ENCODE data around the gene ITGB5.
"Not testable (repeated sequence)": the region's sequence is repeated elsewhere in the genome, so short reads cannot be mapped to it uniquely, and the experiment has no call there.

ITGB5 gene

DNA sequence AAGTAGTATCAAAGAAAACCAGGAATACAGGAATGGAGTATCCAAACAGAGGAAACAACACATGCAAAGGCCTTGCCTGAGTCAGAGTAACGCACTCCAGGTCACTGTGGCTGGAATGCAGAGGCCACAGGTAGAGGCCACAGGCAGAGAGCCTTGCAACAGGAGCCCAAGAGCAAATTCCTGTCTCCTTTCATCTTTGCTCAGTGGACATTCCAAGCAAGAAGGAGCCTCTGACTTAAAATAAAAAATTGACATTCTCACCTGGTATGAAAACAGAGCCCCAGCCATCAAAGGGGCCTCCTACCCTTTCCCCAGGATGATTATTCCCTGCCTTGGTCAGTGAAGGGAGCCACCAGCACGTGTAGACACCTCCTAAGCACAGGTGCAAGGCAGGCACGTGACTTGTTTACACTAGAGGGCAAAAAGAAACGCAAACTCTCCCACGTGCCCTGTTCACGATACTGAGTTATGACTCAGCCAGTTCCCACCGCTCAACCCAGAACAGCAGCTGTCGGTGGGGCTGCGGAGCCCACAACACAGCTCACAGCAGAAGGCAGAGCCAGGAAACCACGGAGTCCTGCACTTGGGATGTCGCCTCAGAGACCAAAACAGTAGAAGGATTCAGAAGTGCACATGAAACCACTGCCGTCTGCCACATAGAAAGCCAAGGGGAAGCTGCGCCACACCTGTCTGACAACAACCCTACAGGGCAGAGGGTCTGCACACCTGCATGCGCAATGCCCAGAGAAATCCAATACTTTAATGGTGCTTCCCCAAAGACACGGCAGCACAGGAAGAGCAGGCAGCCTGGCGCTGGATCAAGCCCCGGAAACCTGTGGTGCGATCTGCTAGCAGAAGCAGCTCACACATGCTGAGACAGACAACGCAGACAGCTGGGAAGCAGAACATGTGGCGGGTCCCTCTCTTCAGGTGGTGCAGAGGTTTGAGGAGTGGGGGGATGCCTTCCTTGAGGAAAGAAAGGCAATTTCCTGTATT is 52.1 kb downstream of the ITGB5 start:
- FAIRE-seq = no peak

DNA sequence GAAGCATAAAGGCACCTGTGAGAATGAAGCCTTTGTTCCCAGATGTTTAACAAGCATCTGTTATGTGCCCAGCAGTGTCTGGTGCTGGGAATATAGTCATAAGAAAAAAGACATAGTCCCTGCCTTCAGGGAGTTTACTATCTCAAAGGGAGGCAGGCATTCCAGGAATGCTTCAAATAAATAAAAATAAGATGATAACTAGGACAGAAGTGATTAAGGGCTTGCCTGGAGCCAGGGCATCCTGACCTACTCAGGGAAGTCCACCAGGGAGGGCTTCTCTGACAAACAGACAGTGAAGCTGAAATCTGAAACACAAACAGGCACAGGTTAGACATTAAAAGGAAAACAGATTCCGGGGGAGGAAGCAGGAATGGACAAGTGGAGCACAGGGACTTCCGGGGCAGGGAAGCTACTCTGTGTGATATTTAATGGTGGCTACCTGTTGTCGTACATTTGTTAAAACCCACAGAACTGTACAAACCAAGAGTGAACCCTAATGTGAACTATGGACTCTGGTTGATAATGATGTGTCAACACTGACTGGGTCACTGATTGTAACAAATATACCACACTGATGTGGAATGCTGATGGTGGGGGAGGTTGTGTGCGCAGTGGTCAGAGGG is 53.3 kb downstream of the ITGB5 start:
- no peak for FAIRE-seq

DNA sequence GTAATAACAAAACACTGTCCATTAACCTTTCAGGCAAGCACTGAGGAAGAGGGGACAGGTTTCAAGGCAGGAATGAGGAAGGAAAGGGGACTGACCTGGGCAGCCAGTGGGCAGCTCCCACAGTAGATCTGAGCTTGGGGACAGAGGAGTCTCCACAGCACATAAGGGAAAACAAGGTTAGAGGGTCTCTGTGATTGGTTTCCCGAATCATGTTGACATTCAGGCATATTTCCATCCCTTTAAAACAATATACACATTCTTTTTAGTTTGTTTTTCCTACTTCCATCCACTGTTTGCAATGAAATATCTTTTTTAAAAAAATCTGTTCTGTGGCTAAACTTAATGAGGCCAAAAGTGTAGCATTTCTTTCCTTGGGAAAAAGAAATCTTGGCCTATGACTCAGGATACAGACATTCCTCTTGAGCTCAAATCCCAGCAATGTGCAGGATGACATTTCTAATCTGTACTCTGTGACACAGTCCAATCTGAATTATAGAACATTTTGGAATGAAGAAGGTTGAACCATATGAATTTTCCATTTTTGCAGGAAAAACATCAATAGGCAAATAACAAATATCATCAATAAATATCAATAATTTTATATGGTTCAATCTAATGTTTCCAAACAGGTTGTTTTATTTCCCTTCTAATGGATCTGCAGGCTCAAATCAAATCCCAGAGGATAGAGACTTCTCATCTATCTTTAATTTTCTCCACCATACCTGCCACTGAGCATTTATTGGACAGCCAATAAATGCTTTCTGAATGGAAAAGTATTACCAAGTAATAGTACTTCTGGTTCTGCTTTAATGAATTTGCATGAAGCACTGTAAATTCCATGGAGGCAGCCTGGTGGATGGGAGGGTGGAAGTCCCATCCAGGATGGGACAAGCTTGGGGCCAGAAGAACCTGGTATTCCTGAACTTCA is 54.1 kb downstream of the ITGB5 start:
- FAIRE-seq = no peak

DNA sequence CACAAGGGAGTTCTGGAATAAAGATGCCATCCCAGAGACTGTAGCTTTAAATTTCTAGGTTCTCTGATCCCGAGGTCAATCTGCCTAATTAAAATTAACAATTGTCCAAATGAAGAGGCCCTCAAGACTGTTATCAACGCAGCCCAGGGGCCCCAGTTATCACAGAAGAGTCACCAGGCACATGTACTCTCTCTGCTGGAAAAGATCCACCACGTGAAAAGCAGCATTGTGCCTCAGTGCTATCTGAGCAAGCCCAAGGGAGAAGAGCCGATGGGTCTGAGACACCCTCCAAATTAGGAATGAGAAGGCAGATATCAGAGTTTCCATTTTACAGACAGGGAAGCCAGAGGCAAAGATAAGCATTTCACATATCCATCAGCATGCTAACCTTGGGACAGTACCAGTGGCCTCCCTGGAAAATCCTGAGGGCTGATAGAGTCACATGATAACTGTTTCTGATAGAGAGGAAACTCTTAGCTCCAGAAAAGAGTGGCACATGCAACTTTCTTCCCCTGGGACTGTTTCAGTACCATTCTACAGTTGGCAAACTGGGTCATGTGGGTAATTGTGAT is 55.5 kb downstream of the ITGB5 start:
- no peak for FAIRE-seq

DNA sequence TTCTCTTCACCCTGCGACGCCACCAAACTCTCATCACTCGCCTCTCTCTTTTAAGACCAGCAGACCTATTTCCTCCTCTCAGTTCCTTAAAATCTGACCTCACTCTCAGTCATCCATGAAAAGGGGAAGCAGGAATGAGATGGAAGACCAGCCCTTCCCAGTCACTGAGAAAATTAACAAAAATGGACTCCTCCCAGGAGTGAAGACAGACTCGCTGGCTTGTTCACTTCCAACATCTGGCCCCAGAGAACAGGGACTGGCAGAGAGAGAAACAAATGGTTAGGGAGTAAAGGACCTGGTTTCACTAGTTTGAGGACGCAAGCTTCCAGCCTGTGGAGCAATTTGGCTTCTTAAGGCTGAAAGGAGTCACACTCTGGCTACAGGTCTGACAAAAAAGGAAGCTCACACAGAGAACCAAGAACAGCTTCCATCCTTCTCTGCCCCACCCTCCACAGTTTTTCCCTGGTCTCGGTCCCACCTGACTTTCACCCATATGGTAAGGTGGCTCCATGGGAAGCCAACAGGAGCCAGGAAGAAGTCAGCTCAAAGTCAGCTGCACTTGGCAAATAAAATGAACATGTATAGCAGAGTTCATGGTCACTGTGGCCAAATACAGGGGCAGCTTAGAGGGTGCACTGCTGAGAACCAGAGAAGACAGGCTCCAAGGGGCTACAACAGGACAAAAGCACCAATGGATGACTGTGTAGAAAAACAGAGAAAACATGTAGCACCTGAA is 57.2 kb downstream of the ITGB5 start:
- no peak for FAIRE-seq

DNA sequence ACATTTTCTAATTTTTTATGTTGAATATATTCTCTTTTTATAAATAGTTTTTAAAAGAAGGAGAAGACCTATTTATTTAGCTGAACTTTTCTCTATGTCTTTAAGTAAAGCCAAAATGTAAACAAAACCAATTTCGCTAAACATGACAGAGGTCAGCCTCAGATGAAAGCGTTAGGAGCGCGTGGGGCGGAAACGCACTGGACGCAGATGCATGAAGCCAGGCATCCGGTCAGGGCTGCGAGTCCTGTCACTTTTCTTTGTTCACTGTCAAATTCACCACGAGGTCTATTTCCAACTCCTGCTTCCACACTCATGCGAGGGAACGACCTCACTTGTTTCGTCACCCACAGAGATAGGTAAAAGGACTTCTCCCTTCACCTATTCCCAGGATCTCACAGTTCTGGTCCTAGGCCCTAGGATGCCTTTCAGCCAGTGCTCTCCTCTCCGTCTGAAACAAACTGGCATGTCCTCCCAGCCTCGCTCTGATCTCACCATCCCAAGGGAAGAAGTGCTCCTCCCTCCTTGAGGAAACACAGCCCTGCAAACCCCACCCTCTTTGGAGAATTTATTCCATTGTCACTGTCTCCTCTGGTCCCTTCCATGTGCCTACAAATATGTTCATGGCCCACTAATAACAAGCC is 57.9 kb downstream of the ITGB5 start:
- FAIRE-seq = no peak

DNA sequence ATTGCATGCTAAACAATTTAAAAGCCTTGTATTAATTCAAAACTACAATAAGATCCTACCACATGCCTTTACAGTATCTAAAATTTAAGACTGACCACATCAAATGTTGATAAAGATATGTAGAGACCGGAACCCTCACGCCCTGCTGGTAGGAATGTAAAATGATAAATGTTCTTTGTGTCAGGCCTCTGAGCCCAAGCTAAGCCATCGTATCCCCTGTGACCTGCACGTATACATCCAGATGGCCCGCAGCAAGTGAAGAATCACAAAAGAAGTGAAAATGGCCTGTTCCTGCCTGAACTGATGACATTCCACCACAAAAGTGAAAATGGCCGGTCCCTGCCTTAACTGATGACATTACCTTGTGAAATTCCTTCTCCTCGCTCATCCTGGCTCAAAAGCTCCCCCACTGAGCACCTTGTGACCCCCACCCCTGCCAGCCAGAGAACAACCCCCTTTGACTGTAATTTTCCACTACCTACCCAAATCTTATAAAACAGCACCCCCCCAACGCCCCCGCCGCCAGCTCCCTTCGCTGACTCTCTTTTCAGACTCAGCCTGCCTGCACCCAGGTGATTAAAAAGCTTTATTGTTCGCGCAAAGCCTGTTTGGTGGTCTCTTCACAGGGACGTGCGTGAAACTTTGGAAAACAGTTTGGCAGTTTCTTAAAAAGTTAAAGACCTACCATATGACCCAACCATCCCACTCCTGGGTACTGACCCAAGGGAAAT is 59.5 kb downstream of the ITGB5 start:
- FAIRE-seq = not testable (repeated sequence)

DNA sequence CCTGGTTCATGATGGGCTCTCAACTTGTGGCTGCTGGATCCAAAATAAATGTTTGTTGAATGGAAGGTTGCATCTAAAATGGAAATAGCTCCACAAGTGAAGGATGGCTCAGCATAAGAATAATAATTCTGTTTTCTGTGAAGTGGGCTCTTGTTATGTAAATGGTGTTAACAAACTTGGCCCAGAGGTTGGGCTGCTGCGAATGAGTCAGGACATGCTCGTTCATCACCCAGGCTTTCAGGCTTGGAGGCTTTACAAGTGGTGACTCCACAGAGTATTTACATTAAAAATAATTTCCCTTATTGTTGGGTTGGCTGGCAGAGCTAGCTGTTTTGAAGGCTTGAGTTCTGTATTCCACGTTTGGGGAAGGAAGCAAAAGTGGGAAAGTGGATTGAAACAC is 60.5 kb downstream of the ITGB5 start:
- FAIRE-seq = no peak

DNA sequence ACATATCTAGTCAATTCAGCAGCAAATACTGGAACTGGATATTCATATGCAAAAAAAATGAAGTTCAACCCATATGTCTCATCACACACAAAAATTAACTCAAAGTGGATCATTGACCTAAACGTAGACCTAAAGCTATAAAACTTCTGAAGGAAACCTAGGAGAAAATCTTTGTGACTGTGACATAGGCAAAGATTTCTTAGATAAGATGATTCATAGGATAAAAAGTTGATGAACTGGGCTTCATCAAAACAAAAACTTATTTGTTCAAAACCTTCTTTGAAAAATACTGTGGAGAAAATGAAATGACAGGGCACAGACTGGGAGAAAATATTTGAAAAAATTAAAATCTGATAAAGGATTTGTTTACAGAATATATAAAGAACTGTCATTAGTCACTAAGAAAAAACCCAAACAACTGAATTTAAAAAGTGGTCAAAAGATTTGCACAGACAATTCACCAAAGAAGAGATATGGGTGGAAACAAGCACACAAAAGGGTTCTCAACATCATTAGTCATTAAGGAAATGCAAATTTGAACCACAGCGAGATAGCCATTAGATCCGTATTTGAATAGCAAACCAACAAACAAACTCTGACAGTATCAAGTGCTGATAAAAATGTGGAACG is 62.8 kb downstream of the ITGB5 start:
- FAIRE-seq = no peak

DNA sequence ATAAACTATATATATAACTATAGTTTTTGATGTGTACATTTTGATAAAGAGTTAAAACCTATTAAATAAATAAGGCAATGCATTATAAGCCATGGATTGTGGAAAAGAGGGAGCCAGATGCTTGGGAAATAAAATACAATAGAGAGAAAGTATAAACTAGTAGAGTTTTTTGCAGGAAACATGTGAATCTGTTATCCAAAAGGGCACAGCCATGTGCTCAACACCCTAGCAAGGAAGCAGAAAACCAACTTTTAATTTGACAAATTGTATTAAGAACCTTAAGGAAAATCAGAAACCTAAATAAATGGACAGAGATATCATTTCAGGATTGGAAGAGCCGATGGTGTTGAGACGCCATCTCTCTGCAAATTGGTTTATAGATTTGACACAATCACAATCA is 63.5 kb downstream of the ITGB5 start:
- no peak for FAIRE-seq

DNA sequence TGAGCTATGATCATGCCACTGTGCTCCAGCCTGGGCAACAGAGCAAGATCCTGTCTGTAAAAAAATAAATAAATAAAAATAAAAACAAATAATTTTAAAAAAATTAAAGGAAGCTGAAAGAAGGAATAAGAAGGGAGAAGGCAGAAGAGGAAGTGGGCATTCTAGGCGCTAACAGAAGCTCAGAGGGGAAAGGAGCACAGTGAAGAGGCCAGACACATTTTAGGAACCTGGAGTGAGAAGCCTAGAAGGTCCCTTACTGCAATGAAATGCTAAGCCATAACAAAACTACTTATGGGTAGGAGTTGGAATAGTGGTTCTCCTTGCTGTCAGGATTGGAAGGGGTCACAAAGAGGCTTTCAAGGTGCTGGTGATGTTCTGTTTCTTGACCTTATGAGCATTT is 64.0 kb downstream of the ITGB5 start:
- no peak for FAIRE-seq

DNA sequence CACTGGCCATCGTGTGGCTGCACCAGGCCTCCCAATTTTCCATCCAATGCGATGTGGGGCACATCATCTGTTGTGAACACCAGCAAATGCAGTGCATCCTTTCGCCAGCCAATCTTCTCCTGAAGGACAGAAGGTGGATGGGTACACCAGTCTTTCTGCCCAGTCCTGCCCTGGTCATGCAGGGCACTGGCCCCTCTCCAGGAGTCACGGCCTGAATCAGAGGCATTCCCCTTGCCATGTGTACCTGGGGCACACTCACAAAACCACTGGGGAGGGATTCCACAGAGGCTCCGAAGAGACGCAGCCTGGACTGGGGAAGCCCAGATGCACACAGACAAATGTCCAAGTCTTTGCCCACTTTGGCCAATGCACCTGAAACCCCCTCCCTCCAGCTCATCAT is 65.8 kb downstream of the ITGB5 start:
- no peak for FAIRE-seq

DNA sequence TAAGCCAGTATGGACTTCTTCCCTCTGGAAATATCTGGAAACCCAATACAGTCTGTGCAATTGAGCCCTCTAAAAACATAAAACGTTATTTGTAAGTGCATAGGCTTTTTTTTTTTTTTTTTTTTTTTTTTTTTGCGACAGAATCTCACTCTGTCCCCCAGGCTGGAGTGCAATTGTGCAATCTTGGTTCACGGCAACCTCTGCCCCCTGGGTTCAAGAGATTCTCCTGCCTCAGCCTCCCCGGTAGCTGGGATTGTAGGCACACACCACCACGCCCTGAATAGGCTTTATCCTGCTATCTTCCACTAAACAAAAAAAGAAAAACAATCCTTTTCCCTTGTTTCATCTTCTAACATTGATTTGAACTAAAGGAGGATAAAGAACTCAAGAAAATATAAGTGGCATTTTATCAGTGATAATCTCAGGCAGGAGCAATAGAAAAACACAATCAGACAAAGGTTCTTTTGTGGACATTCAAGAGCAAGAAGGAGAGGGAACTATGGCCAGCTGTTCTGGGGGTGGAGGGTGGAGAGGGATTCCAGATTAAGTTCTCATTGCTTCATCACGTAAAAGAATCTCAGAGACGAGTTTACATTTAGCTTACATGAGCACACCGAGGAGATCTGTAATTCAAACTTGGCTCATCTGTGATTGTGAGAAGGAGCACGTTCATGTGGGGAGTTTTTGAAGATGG is 68.6 kb downstream of the ITGB5 start:
- no peak for FAIRE-seq

DNA sequence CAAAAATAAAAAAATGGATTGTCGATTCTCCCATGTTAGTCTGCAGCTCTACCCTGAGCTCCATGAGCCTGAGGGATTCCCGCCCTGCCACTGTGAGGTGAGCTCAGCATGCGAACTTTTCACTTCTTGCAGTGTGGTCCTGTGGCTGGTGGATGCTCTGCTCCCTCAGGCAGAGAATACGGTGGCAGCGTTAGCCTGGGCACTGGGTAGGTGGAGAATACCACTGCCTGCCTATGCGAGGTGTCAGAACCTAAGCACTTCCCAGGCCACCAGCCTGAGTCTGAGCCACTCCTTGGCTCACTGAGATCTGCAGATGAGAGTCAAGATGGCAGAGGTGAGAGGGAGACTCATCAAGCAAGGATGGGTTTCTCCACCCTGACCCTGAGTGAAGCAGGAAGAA is 70.1 kb downstream of the ITGB5 start:
- no peak for FAIRE-seq

DNA sequence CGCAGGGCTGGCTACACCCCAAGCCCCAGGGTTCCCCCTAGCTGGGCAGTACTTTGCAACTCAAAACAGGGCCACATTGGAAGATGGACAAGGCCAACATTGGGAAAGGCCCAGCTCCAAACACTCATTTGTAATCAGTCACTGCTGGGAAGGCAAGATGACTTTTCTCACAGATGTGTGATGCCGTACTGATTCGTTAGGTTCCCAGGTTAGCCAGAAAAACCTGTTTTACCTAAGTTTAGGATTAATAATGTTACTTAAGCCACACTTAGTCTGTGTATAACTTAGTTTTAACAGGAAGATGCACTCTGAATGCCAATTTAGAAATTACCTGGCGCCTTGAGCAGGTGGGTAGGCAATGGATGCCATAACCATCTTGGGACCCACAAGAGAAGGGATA is 71.0 kb downstream of the ITGB5 start:
- FAIRE-seq = no peak

DNA sequence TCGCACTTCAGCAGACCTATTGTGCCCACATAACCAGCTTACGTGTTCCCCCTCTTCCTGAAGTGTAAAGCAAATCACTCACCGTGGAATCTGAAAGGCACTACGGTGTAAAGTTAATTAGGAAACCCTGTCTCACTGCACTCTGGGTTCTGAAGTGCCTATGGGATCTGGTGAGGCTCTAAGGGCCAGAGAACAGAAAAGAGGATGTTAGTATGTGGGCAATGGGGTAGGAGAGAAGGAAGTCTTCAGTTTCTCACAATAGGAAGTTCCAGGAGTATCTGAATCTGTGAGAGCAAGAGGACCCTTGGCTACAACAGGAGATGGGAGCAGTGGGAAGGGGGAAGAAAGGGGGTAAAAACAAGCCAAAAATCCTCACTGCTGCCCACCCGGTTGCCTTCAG is 71.4 kb downstream of the ITGB5 start:
- FAIRE-seq = no peak

DNA sequence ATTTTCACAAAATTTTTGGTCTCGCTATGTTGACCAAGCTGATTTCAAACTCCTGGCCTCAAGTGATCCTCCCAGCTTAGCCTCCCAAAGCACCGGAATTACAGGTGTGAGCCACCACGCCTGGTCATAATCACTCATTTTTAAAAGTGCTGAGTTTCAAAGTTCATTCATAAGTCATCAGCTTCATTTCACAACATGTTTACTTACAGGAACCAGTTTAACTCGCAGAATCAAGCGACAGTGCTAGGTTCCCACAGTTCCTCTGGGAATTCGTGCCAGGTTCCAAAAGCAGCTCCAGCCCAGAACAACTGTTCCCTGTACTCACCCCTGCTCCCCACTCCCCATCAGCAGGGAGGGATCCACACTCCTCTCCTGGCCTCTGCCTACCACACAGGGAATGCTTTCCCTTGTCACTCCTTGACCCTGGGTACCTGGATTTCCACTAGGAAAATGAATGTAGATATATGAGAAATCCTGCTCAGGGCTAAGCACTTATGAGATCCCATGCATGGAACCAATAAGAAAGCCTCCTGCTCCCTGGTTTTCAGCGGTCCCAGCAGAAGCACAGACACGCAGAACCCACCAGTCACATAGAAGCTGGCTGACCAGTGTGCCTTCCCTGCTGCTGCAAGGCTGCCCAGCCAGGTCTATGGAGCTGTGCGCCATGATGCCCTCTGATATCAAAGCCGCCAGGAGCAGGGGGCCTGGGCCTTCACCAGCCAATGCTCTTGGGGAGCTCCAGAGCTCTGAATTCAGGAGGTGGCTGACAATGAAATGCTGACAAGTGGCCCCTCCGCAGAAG is 72.3 kb downstream of the ITGB5 start:
- no peak for FAIRE-seq

DNA sequence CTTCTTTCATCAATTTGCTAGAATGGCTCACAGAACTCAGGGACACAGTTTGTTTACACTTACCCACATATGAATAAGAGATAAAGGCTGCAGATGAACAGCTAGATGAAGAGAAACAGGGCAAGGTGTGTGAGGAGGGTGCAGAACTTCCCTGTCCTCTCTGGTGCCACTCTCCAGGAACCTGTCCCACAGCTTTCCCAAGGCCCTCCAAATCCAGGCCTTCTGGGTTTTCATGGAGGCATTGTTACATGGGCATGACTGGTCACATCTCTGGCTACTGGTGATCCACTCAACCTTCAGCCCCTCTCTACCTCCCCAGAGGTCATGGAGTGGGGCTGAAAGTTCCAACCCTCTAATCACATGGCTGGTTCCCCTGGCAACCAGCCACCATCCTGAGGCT is 73.6 kb downstream of the ITGB5 start:
- FAIRE-seq = no peak

All from TTC549 (cell line).